ENCODE measurements around the gene SRGAP3.

SRGAP3 gene

DNA sequence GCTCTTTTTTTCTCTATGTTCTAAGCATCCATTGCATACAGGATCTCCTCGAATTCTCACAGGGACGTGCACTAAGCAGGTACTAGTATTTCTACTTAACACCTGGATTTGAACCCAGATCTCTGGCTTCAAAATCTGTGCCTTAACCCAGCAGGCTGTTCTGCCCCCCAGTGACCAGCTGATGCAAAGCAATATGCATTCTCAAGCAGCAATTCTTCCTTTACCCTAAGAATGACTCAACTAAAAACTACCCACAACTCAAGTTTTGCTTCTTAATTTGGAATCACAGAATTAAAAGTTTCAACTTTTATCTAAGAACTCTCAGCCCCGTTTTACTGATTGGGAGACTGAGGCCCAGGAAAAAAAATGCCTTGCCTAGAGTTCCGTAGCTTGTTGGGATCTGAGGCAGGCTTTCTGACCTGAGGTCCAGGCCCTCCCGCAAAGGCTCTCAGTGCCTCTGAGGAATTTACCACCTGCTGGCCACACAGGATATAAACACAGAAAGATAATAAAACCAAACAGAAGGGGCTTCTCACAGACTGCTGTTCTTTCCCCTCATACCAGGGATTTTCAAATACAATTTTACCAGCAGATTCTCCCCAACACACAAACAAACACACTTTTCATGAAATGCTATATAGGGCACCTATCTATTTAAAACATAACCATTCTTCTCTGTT lies 170.7 kb downstream of the SRGAP3 start:
- in situ Hi-C loops (cut with MboI; ENCODE audit: low pct_unique_long_range_greater_than_20kb, low sequenced_read_pairs), result no loop called here
- DNase-seq, result no peak

DNA sequence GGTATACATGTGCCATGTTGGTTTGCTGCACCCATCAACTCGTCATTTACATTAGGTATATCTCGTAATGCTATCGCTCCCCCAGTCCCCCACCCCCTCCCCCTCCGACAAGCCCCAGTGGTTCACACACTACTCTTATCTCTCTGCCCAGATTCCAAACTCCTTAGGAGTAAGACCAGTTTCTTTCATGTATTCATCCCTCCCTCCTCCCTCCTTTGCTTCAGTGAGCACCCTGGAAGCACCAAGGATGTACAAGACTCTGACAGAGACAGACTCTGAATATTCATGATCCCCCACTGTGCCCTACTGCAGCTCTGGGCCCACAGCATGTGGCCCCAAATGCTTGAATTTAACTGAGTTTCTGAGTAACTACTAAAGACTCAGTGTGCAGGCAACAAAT lies 172.4 kb downstream of the SRGAP3 start:
- in situ Hi-C loops (cut with MboI; ENCODE audit: low pct_unique_long_range_greater_than_20kb, low sequenced_read_pairs), result no loop called here
- no peak for DNase-seq

DNA sequence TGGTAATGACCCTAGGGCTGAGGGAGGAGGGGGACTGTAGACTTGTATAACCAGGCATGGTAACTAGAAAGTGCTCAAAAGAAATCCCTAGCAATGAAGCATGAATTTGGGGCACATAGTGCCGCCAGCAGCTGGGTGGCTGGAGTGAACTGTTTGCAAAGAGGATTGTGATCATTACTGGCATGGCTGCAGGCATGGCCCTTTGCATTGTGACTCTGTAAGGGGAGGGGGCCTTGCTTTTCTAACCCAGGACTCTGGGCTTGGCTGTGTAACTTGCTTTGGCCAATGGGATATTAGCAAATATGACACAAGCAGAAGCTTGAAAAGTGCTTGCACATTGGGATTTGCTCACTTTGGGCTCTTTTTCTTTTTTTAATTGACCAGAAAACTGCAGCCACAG lies 173.7 kb downstream of the SRGAP3 start:
- DNase-seq, result no peak
- in situ Hi-C loops (cut with MboI; ENCODE audit: low pct_unique_long_range_greater_than_20kb, low sequenced_read_pairs), result no loop called here

DNA sequence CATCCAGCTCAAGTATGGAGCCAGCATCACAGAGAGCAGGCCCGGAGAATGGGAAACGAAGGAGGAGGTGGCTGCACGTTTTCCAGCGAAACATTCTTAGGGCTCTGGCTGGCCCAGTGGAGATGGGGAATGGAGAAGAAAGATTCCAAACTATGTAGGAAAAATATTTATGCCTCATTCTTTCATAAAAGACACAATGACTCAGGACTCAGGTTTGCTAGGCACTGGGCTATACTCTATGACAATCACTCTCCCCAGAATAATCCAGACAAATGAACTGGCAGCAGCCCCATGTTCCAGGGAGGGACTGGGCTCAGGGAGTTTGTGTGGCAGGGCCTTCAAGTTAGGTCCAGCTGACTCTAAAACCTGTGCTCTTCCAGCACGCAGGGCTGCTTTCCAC lies 175.4 kb downstream of the SRGAP3 start:
- in situ Hi-C loops (cut with MboI; ENCODE audit: low pct_unique_long_range_greater_than_20kb, low sequenced_read_pairs), result no loop called here
- no peak for DNase-seq

DNA sequence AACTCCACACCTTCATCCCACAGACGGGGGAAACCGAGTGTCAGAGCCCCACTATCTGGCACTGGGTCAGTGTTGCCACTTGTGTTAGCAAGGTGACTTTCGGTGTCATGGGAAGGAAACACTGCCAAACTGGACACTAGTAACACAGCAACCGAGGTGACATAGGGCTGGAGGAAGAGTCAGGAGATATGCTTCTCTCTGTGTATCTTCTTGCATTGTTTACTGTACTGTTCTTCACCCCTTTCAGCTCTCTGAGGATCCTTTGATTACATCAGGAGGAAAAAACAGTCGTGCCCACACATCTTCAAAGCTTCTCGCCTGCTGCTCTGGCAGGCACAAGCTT lies 176.8 kb downstream of the SRGAP3 start:
- no peak for DNase-seq
- in situ Hi-C loops (cut with MboI; ENCODE audit: low pct_unique_long_range_greater_than_20kb, low sequenced_read_pairs), result no loop called here

DNA sequence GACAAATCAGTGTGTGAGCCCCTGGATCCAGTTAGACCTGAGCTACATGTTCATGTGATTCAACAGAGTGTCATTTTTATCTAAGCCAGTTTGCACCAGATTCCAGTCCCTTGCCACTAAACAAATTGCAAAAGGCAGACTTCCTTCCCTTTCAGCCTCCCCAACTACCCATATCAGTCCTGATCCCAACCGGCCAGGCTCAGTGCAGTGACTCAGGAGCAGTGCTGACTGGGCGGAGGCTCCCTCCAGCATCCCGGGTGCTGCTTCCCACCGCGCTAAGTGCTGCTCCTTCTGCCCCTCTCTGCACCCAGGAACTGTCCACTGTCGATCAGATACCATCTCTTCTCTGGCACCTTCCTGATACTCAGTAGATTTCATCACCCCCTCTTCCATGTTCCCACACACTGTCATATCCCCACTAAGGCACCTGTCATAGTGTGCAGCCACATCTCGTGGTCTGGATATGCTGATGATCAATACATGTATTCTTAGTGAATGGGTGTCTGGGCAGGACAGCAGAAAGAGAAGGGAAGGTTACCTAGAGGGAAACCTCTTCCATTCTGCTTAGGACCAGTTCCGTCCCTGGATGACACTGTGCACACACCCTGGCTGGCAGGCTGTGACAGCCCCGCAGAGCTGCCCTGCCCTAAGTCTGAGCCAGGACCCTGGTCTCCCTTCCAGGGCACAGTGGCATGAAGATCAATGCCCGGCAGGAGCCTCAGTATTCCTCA lies 177.3 kb downstream of the SRGAP3 start:
- in situ Hi-C loops (cut with MboI; ENCODE audit: low pct_unique_long_range_greater_than_20kb, low sequenced_read_pairs), result no loop called here
- no peak for DNase-seq

DNA sequence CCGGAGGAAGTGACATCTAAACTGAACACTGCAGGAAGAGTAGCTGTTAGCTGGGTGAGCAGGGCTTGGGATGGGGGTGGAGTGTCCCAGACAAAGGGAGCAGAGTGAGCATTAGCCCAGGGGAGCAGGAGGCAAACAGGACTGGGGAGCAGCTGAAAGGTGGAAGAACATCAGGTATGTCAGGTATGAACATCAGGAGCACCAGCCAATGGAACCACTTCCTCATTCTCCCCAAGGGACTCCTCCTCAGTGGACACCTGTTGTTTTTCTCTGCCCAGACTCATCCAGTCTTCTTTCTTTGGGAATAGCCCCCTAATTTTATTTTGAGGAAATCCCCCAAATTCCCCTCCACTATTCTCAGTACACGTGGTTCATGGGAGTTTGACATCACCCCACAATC lies 178.5 kb downstream of the SRGAP3 start:
- in situ Hi-C loops (cut with MboI; ENCODE audit: low pct_unique_long_range_greater_than_20kb, low sequenced_read_pairs), result no loop called here
- DNase-seq, result no peak

DNA sequence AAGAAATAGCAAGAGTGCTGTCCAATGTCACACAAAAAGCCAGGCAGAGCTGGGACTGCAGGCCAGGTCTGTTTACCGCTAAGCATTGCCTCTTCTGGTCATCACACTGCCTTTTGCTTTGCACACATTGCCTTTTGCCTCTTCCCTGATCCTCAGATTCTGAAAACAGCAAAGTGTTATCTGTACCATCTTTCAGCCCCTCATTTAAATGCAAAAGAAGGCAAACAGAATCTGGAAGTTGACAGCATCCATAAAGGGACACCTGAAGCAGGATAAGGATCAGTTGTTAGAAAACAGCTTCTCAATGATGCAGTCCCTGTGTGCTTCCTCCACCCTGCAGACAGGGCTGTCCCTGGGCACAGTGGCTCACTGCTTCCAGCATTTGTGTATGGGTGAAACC lies 179.5 kb downstream of the SRGAP3 start:
- in situ Hi-C loops (cut with MboI; ENCODE audit: low pct_unique_long_range_greater_than_20kb, low sequenced_read_pairs), result no loop called here
- DNase-seq, result no peak

DNA sequence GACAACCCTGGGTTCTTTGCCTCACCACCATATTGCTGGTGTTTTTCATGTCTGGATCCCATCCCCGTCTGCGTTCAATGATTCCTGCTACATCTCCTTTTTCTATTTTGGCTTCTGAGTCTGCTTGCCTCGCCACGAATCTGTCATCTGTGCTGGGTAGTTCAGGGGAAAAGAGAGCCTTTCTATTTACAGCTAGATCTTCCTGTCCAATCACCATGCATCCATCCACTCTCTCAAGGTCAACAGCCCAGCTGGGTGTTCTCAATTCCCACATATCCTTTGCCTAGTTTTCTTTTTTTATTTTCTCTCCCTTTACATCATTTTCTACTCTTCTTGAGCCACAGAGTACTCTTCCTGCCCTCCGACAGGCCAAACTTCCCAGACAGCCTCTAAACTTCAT lies 181.4 kb downstream of the SRGAP3 start:
- in situ Hi-C loops (cut with MboI; ENCODE audit: low pct_unique_long_range_greater_than_20kb, low sequenced_read_pairs), result no loop called here
- DNase-seq, result no peak

DNA sequence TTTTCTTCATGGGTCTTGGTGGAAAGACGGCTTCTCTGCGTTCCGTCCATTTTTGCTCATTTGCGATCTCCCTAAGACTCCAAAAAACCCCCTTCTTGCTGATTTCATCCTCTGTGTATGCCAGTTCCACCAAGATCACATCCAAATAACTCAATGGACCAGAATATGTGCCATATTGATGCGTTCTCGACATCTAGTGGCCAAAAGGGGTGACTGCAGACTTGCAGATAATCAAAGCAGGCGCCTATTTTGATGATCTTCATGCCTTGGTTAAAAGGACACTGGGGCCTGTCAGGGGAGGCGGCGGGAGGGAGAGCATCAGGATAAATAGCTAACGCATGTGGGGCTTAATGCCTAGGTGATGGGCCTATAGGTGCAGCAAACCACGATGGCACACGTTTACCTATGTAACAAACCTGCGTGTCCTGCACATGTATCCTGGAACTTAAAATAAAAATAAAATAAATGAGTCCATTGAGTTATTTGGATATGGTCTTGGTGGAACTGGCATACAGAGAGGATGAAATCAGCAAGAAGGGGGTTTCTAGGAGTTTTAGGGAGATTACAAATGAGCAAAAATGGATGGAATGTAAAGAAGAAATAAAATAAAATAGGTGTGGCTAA lies 182.0 kb downstream of the SRGAP3 start:
- in situ Hi-C loops (cut with MboI; ENCODE audit: low pct_unique_long_range_greater_than_20kb, low sequenced_read_pairs), result no loop called here
- peak; percentile 57 for DNase-seq

DNA sequence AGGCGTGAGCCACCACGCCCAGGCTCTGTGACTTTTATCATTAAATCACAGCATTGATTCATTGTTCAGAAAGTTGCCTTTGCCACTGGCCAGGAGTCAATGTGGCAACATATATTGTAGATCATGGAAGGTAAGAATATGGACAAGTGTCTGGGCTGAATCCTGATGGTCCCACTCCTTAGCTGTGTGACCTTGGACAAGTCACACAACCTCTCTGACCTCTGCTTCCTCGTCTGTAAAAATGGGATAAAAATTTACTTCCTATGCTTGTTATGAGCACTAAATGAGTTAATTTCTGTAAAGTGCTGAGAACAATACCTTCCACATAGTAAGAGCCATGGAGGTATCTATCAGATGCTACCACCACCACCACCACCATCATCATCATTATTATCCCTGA lies 182.7 kb downstream of the SRGAP3 start:
- DNase-seq, result no peak
- in situ Hi-C loops (cut with MboI; ENCODE audit: low pct_unique_long_range_greater_than_20kb, low sequenced_read_pairs), result no loop called here

DNA sequence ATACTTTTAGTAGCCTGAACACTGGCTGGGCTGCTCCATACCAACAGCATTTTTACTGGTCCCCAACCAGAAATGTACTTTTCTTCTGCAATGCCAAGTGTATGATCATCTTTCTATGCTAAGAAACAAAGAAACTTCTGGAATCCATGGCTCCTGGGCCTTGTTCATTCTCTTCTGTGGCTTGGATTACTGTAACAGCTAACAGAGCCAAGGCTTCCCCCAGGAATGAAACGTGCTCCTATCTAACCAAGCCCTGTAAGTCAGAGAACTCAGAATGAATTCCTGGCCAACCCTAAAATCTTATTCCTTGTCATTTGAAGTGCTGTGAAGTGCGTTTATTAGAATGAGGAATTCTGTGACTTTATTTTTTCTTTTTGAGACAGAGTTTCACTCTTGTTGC lies 183.3 kb downstream of the SRGAP3 start:
- no peak for DNase-seq
- in situ Hi-C loops (cut with MboI; ENCODE audit: low pct_unique_long_range_greater_than_20kb, low sequenced_read_pairs), result no loop called here

DNA sequence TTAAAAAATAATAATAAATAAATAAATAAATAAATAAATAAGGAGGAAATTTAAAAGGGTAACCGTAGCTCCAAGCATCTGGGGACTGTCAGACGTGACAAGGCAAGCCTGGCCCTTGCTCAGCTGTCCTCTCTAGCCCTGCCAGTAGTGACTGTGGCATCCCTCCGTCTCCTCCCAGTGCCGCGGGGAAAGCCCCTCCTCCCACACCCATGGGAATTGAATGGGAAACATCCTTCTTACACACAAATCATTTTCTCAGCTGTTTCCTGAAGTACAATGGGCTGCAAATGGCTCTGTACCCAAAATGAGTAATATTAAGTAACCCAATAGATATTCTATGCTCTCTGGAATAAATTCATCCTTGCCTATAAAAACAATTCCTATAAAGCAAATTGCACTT lies 184.6 kb downstream of the SRGAP3 start:
- in situ Hi-C loops (cut with MboI; ENCODE audit: low pct_unique_long_range_greater_than_20kb, low sequenced_read_pairs), result no loop called here
- DNase-seq, result no peak

DNA sequence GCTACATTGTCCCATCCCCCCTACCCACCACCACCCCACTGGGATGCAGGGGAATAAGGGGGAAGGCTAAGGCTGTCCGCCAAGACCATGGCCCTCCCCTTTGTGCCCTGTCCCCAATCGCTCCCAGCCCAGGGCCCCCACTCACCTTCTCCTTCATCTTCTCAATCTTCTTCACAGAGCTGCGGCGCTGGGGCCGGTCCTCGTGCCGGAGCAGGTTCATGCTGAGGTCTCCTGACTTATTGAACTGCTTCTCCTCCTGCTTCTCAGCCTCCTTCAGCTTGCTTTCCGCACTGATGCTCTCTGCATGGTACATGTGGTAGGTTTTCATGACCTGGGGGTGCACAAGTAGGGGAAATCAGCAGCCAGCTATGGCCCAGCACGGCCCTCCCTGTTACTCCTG lies 185.2 kb downstream of the SRGAP3 start:
- in situ Hi-C loops (cut with MboI; ENCODE audit: low pct_unique_long_range_greater_than_20kb, low sequenced_read_pairs), result no loop called here

DNA sequence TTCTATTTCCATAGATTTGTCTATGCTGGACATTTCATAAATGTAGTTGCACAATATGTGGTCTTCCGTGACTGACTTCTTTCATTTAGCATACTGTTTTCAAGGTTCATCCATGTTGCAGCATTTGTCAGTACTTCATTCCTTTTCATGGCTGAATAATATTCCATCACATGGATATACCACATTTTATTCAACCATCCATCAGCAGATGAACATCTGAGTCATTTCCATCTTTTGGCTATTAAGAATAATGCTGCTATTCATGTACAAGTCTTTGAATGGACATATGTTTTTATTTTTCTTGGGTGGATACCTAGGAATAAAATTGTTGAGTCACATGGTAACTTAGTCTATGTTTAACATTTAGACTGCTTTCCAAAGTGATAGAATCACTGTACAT lies 186.9 kb downstream of the SRGAP3 start:
- in situ Hi-C loops (cut with MboI; ENCODE audit: low pct_unique_long_range_greater_than_20kb, low sequenced_read_pairs), result no loop called here
- DNase-seq, result no peak

More for the DNA sequence above, 185.2 kb downstream of the SRGAP3 start:
- DNase-seq, result no peak

DNA sequence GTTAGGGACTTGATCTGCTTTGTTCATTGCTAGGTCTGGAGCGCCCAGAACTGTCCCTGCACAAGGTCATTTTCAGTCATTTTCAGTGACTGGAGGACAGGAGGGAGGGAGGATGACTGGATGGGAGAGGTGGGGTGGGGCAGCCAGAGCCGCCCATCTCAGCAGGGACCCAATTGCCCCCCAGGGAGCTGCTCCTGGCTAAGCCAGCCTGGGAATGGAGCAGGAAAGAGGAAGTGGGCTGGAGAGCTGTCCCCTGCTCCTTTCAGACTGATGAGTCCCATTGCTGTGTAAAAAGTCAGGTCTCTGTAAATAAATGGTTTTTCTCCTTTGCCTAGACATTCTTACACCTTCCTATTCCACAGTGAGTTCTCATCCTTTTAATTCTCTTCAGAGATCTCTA lies 187.8 kb downstream of the SRGAP3 start:
- peak; percentile 12 for DNase-seq
- in situ Hi-C loops (cut with MboI; ENCODE audit: low pct_unique_long_range_greater_than_20kb, low sequenced_read_pairs), result no loop called here

DNA sequence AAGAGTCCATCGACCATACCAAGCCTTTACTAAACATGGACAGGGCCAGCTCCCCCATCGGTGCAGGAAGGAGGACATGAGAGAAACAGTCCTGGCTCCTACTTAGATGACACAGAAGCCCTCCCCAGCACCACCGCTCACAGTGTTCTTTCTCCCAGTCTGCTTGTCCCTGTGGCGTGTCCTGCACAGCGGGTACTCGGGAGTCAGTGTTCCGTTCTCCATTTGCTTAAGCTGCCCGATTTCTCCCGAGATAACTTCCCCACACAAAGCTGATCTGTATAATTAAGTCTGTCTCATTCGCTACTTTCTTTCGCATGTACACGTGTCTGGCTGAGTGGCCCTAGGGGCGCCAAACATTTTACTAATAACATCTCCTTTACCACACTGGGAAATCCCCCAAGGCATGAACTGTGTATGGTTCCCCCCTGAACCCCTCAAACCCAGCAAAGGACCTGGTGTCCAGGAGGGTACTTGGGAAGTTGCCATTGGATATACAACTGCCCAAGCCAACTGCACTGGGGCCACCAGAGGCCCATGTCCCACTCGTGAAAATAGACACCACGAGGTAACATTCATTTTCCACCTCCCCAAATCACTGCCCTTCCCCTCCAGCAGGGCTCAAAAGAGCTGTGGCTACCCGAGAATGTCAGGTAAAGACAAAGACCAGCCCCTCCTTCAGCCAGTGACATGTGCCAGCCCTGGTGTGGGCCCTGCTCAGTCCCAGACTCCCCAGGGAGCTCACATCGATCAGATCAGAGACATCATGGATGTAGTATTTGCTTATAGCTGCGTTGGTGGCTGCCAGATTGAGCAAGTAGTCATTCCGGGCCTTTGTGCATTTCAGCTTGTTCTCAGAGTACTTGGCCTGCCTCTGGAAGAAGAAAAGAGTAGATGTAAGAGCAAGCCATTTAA lies 189.7 kb downstream of the SRGAP3 start:
- in situ Hi-C loops (cut with MboI; ENCODE audit: low pct_unique_long_range_greater_than_20kb, low sequenced_read_pairs), result no loop called here

DNA sequence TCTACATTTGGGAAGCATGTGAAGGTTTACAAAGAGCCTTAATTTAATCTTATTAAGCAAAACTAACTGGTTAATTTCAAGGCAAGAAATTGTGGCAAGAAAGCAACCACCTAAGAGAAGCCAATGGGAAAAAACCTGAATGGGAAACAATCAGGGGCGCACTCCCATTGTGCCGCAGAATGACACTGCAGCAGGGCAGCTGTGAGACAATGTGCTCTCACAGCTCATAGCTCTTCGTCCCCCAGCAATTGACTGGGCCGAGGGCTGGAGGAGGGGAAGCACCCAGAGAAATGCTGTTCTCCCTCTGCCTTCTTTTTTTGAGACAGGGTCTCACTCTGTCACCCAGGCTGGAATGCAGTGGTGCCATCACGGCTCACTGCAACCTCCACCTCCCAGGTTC lies 192.9 kb downstream of the SRGAP3 start:
- DNase-seq, result no peak
- in situ Hi-C loops (cut with MboI; ENCODE audit: low pct_unique_long_range_greater_than_20kb, low sequenced_read_pairs), result no loop called here

More for the DNA sequence above, 189.7 kb downstream of the SRGAP3 start:
- no peak for DNase-seq

DNA sequence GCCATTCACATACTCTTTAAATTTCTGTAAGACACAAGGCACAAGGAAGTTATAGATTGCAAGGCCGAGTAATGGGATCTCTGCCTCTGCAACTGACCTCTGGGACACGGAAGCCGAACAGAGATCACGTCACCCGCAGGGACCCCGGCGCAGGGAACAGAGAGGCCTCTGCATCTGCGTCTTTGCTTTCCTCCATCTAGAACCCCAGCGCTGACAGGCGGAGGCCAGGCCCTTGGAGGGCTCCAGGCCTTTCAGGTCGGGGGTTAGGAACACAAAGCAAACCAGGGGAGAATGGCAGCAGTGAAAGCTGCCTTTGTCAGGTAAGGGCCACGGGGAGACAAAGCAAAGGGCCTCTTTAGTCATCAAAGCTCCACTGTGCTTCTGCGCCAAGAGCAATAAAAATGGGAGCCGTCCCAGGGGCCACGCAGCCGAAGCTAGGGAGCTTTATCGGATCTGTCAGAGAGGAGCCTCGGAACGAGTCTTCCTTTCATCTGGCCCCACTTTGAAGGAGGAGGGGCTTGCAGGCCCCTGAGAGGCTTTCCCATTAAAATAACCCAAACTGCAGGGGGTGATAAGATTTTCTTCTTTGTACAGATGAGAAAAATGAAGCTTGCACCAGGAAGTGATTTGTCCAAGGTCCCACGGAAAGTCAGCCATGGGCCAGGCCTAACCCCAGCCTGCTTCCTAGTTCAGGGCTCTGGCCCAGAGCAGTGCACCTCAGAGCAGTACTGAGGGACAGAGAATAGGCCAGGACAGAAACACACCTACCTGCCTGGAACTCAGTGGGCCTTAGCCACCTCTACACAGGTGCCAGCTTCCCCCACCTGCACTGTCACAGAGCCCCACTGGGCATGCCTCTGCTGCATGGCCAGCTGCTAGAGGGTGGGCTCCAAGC lies 201.7 kb downstream of the SRGAP3 start:
- DNase-seq, result no peak
- in situ Hi-C loops (cut with MboI; ENCODE audit: low pct_unique_long_range_greater_than_20kb, low sequenced_read_pairs), result no loop called here

Data from KBM-7 (cell line).